ENCODE measurements around the gene PREX1. TPM values are rescaled to one million over a fixed set of nuclear protein-coding genes. Genes with fewer than 3 reads are reported as not detected.

Gene PREX1
- total RNA-seq, 1 donor: 14.1 TPM

DNA sequence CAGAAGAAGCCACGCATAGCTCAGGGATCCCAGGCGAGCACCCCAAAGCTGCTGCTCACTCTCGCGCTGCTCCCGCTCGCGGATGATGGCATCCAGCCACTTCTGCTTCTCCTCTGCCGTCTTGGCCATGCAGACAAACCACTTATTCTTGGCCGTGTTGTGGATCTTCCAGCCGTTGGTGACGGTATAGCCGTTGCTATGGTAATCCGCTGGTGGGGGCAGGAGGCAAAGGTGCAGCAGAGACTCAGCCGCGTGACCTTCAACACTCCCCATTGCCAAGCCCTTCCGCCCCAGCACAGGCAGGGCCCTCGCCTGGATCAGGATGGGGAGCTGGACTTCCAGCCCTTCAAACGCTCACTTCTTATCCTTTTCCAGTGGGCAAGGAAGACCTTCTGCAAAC is 136.9 kb downstream of the PREX1 start:
- no peak for DNase-seq (ENCODE audit: insufficient read length, low spot score, missing footprints)
- Histone ChIP-seq H3K79me2 (ENCODE audit: insufficient read depth, low read length) (no peaks in the 10 kb centered on the region), H3K36me3 (ENCODE audit: insufficient read depth, low read length) (no peaks in the 10 kb centered on the region), H3K4me1 (ENCODE audit: insufficient read depth, low read length) (peaks cover 7% of the 10 kb centered on the region), H3K27ac (ENCODE audit: low read depth, low read length) (no peak overlapping the region), H3K9me3 (ENCODE audit: low read depth, low read length) (no peaks in the 10 kb centered on the region), H3K27me3 (ENCODE audit: insufficient read depth, low read length) (no peaks in the 10 kb centered on the region), H2AFZ (ENCODE audit: low read length) (no peak overlapping the region), H3K4me3 (ENCODE audit: insufficient read depth, low read length) (no peak overlapping the region), H4K20me1 (ENCODE audit: insufficient read depth, low read length) (no peaks in the 10 kb centered on the region), H3K4me2 (ENCODE audit: insufficient read depth, low read length) (no peak overlapping the region)
- TF ChIP-seq, protein P1, sequence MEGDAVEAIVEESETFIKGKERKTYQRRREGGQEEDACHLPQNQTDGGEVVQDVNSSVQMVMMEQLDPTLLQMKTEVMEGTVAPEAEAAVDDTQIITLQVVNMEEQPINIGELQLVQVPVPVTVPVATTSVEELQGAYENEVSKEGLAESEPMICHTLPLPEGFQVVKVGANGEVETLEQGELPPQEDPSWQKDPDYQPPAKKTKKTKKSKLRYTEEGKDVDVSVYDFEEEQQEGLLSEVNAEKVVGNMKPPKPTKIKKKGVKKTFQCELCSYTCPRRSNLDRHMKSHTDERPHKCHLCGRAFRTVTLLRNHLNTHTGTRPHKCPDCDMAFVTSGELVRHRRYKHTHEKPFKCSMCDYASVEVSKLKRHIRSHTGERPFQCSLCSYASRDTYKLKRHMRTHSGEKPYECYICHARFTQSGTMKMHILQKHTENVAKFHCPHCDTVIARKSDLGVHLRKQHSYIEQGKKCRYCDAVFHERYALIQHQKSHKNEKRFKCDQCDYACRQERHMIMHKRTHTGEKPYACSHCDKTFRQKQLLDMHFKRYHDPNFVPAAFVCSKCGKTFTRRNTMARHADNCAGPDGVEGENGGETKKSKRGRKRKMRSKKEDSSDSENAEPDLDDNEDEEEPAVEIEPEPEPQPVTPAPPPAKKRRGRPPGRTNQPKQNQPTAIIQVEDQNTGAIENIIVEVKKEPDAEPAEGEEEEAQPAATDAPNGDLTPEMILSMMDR (IDR thresholded peaks at IDR 0.05; ENCODE audit: extremely low read depth, low read depth, low read length): no peak

DNA sequence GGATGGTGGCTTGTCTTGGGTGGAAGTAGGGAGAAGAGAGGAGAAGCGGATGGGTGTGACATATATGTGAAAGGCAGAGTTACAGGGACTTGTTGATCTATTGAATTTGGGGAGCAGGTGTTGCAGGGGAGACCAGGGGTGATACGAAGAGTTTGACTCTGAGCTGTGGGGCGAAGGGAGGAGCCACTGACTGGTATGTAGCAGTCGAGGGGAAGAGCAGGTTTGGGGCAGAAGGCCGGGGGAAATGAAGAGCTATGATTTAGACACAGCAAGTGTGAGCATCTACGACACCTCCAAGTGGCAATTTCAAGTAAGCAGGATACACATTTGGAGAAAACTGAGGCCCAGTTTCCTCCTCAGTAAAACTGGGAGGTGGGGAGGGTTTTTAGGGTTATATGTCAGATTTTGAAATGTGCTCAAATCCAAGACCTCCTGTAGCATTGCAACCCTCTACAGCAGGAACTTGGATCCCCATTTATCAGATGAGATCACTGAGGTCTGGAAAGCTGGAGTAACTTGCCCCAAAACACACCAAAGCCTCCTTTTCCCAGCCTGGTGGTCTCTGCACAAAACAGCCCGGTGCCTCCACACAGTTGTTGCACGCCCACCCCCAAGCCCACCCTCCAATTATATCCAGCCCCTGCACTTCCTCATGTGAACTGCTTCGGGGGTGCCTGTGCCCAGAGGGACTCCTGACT is 137.8 kb downstream of the PREX1 start:
- Histone ChIP-seq H3K4me3 (ENCODE audit: insufficient read depth, low read length) (no peak overlapping the region), H3K4me2 (ENCODE audit: insufficient read depth, low read length) (no peak overlapping the region), H3K36me3 (ENCODE audit: insufficient read depth, low read length) (no peaks in the 10 kb centered on the region), H3K79me2 (ENCODE audit: insufficient read depth, low read length) (no peaks in the 10 kb centered on the region), H3K27ac (ENCODE audit: low read depth, low read length) (no peak overlapping the region), H2AFZ (ENCODE audit: low read length) (no peak overlapping the region), H3K27me3 (ENCODE audit: insufficient read depth, low read length) (no peaks in the 10 kb centered on the region), H3K9me3 (ENCODE audit: low read depth, low read length) (no peaks in the 10 kb centered on the region), H4K20me1 (ENCODE audit: insufficient read depth, low read length) (no peaks in the 10 kb centered on the region), H3K4me1 (ENCODE audit: insufficient read depth, low read length) (peaks cover 13% of the 10 kb centered on the region)
- TF ChIP-seq, protein P1 (IDR thresholded peaks at IDR 0.05; ENCODE audit: extremely low read depth, low read depth, low read length): no peak
- no peak for DNase-seq (ENCODE audit: insufficient read length, low spot score, missing footprints)

DNA sequence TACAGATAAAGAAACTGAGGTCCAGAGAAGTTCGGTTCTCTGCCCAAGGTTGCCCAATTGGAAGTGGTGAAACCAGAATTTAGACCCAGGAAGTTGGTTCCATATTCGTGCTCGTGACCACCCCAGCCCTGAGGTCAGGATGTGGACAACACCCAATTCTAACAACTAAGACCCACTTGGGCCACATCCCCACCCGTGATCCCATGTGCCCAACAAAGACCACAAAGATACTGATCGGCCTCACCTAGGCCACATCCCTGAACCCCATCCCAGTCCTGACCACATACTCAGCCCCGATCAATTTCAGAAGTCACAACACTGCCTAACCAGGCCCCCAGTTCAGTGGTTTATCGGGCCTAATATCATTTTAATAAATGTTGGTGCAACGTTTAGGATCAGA is 138.4 kb downstream of the PREX1 start:
- no peaks in the 10 kb centered on the region for H3K27me3 ChIP-seq (ENCODE audit: insufficient read depth, low read length)
- H3K4me3 ChIP-seq (ENCODE audit: insufficient read depth, low read length): no peak overlapping the region
- TF ChIP-seq, protein P1 (IDR thresholded peaks at IDR 0.05; ENCODE audit: extremely low read depth, low read depth, low read length): no peak
- H2AFZ ChIP-seq (ENCODE audit: low read length): no peak overlapping the region
- no peaks in the 10 kb centered on the region for H3K79me2 ChIP-seq (ENCODE audit: insufficient read depth, low read length)
- H3K4me1 ChIP-seq (ENCODE audit: insufficient read depth, low read length): peaks cover 19% of the 10 kb centered on the region
- H4K20me1 ChIP-seq (ENCODE audit: insufficient read depth, low read length): no peaks in the 10 kb centered on the region
- peak; percentile 17 for DNase-seq (ENCODE audit: insufficient read length, low spot score, missing footprints)
- no peak overlapping the region for H3K4me2 ChIP-seq (ENCODE audit: insufficient read depth, low read length)
- H3K36me3 ChIP-seq (ENCODE audit: insufficient read depth, low read length): no peaks in the 10 kb centered on the region
- no peaks in the 10 kb centered on the region for H3K9me3 ChIP-seq (ENCODE audit: low read depth, low read length)
- no peak overlapping the region for H3K27ac ChIP-seq (ENCODE audit: low read depth, low read length)

DNA sequence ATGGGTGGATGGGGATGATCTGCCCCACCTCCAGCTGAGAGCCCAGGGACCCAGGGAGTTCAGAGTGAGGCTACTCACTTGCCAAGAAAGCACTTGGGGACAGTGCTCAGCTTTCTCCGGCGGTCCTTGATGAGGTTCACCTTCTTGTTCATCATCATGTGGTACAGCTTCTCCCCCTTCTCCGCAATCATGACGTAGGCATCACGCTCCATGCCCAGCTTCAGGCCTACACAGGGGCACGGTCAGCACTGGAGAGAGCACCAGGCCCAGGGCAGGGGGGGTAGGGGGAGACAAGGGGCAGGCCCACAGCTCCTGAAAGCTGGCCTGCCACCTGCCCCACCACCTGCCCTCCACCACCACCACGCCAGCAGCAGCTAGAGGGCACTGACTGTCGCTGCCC is 139.2 kb downstream of the PREX1 start:
- no peak overlapping the region for H3K4me2 ChIP-seq (ENCODE audit: insufficient read depth, low read length)
- no peak overlapping the region for H3K4me3 ChIP-seq (ENCODE audit: insufficient read depth, low read length)
- H3K27ac ChIP-seq (ENCODE audit: low read depth, low read length): no peak overlapping the region
- DNase-seq (ENCODE audit: insufficient read length, low spot score, missing footprints): peak; percentile 35
- H4K20me1 ChIP-seq (ENCODE audit: insufficient read depth, low read length): no peaks in the 10 kb centered on the region
- no peak overlapping the region for H2AFZ ChIP-seq (ENCODE audit: low read length)
- H3K79me2 ChIP-seq (ENCODE audit: insufficient read depth, low read length): no peaks in the 10 kb centered on the region
- no peaks in the 10 kb centered on the region for H3K36me3 ChIP-seq (ENCODE audit: insufficient read depth, low read length)
- TF ChIP-seq, protein P1 (IDR thresholded peaks at IDR 0.05; ENCODE audit: extremely low read depth, low read depth, low read length): no peak
- H3K9me3 ChIP-seq (ENCODE audit: low read depth, low read length): no peaks in the 10 kb centered on the region
- peaks cover 19% of the 10 kb centered on the region for H3K4me1 ChIP-seq (ENCODE audit: insufficient read depth, low read length)
- H3K27me3 ChIP-seq (ENCODE audit: insufficient read depth, low read length): no peaks in the 10 kb centered on the region

Measured in osteoblast (primary cell).